Measurements from ENCODE around the gene SPHK2.

DNA sequence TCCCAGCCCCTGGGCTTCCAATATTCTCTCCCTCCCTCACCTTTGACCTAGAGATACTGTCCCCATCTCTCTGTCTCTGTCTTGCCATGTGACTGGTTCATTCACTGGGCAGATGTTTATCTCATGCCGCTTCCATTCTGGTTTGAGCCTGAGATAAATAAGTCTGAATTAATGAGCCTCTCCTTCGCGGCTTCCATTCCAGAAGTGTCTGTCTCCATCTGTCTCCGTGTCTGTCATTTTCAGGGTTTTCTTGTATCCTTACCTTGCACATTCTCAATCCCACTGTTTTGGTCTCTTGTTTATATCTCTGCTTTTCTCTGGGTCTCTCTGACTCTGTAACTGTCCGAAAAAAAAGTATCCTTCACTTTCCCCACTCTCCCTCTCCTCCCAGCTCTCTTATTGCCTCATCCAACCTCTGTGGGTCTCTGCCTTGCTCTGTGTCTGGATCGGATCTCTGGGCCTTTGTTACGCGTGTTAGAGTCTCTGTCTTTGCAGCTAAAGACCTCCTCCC, 4.3 kb downstream of the SPHK2 start:
- TF ChIP-seq, protein P1, sequence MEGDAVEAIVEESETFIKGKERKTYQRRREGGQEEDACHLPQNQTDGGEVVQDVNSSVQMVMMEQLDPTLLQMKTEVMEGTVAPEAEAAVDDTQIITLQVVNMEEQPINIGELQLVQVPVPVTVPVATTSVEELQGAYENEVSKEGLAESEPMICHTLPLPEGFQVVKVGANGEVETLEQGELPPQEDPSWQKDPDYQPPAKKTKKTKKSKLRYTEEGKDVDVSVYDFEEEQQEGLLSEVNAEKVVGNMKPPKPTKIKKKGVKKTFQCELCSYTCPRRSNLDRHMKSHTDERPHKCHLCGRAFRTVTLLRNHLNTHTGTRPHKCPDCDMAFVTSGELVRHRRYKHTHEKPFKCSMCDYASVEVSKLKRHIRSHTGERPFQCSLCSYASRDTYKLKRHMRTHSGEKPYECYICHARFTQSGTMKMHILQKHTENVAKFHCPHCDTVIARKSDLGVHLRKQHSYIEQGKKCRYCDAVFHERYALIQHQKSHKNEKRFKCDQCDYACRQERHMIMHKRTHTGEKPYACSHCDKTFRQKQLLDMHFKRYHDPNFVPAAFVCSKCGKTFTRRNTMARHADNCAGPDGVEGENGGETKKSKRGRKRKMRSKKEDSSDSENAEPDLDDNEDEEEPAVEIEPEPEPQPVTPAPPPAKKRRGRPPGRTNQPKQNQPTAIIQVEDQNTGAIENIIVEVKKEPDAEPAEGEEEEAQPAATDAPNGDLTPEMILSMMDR (IDR thresholded peaks at IDR 0.05), result no peak
- TF ChIP-seq POLR2A (IDR thresholded peaks at IDR 0.05), result no peak
